Measurements from ENCODE around the gene PI16.

GRCh38 chr6:36954262-36954931, at the start of gene PI16:
- TF ChIP-seq, protein P1, sequence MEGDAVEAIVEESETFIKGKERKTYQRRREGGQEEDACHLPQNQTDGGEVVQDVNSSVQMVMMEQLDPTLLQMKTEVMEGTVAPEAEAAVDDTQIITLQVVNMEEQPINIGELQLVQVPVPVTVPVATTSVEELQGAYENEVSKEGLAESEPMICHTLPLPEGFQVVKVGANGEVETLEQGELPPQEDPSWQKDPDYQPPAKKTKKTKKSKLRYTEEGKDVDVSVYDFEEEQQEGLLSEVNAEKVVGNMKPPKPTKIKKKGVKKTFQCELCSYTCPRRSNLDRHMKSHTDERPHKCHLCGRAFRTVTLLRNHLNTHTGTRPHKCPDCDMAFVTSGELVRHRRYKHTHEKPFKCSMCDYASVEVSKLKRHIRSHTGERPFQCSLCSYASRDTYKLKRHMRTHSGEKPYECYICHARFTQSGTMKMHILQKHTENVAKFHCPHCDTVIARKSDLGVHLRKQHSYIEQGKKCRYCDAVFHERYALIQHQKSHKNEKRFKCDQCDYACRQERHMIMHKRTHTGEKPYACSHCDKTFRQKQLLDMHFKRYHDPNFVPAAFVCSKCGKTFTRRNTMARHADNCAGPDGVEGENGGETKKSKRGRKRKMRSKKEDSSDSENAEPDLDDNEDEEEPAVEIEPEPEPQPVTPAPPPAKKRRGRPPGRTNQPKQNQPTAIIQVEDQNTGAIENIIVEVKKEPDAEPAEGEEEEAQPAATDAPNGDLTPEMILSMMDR (IDR thresholded peaks at IDR 0.05; ENCODE audit: insufficient read depth, low read length) = no peak
- no peak for TF ChIP-seq GABPA (IDR thresholded peaks at IDR 0.05; ENCODE audit: low read depth)
